Brain microvascular endothelial cell (primary cell): Measurements from ENCODE around the gene USP50.

Experiments
- DNase-seq: peaks from one replicate; pipeline ENCODE4 v3.0.0-alpha.2; 2020
- H3K27ac ChIP-seq: fragments of 250-450 bp; sonication (Bioruptor Pico); 2 replicates; pipeline ENCODE4 v1.5.1; 2020; ENCODE audit warnings: mild to moderate bottlenecking, moderate library complexity
- H3K27me3 ChIP-seq: fragments of 250-450 bp; sonication (Bioruptor Pico); replicated peaks from 2 replicates; pipeline ENCODE4 v1.5.1; 2020; ENCODE audit warnings: mild to moderate bottlenecking
- H3K36me3 ChIP-seq: fragments of 250-450 bp; sonication (Bioruptor Pico); replicated peaks from 2 replicates; pipeline ENCODE4 v1.5.1; 2020; ENCODE audit warnings: mild to moderate bottlenecking
- H3K4me3 ChIP-seq: 2 replicates; pipeline ENCODE4 v1.5.1; 2011; ENCODE audit warnings: low read depth, mild to moderate bottlenecking, control low read depth, low read length, moderate library complexity
- in situ Hi-C: cut with HindIII; loops from 2 replicates; pipeline ENCODE4 v1.10.0; 2017; ENCODE audit warnings: low sequenced_read_pairs, low pct_ligation_motif_present
- TF ChIP-seq, protein P1 (sequence below): IDR thresholded peaks from 2 replicates; pipeline ENCODE4 v1.5.1; 2011; ENCODE audit warnings: low read depth, mild to moderate bottlenecking, moderate library complexity, low read length, control low read depth, inconsistent platforms; ENCODE audit errors: missing control alignments

The USP50 gene

DNA sequence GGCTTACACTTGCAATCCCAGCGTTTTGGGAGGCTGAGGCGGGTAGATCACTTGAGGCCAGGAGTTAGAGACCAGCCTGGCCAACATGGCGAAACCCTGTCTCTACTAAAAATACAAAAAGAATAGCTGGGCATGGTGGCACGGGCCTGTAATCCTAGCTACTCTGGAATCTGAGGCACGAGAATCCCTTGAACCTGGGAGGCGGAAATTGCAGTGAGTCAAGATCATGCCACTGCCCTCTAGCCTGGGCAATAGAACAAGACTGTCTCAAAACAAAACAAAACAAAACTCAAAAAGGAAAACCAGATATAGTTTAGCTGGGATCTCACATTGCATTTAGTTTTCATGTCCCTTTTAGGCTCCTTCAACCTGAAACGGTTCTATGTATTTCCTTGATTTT is 2.9 kb upstream of the USP50 start:
- TF ChIP-seq, protein P1, sequence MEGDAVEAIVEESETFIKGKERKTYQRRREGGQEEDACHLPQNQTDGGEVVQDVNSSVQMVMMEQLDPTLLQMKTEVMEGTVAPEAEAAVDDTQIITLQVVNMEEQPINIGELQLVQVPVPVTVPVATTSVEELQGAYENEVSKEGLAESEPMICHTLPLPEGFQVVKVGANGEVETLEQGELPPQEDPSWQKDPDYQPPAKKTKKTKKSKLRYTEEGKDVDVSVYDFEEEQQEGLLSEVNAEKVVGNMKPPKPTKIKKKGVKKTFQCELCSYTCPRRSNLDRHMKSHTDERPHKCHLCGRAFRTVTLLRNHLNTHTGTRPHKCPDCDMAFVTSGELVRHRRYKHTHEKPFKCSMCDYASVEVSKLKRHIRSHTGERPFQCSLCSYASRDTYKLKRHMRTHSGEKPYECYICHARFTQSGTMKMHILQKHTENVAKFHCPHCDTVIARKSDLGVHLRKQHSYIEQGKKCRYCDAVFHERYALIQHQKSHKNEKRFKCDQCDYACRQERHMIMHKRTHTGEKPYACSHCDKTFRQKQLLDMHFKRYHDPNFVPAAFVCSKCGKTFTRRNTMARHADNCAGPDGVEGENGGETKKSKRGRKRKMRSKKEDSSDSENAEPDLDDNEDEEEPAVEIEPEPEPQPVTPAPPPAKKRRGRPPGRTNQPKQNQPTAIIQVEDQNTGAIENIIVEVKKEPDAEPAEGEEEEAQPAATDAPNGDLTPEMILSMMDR = no peak
- Histone ChIP-seq H3K36me3 (no peaks in the 10 kb centered on the region), H3K27me3 (no peaks in the 10 kb centered on the region), H3K4me3 (no peak overlapping the region), H3K27ac (no peak overlapping the region)
- in situ Hi-C loops = no loop called here
- DNase-seq = no peak

DNA sequence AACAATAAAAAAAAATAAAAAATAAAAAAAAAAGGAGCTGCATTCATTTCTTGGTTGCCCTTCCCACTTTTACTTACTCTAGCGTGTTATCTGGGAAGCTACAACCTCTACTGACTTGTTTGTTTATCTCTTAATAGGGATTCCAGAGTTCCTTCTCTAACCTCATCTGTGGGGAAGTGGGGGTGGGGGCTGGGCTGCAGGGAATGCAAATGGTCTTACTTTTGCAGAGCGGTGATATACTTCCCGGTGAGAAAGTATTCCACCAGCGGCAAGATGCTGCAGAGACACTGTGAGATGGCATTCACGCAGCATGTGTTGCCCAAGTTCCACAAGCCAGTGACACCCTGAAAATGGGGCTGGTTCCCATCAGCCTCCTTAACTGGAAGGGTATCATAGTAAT is 2.1 kb downstream of the USP50 start:
- H3K27me3 ChIP-seq = no peaks in the 10 kb centered on the region
- H3K36me3 ChIP-seq = no peaks in the 10 kb centered on the region
- H3K4me3 ChIP-seq = no peak overlapping the region
- no peak overlapping the region for H3K27ac ChIP-seq
- TF ChIP-seq, protein P1 = no peak
- no peak for DNase-seq
- in situ Hi-C loops = no loop called here

- DNase-seq = no peak
- Histone ChIP-seq H3K4me3 (no peak overlapping the region), H3K36me3 (no peaks in the 10 kb centered on the region), H3K27me3 (no peaks in the 10 kb centered on the region), H3K27ac (no peak overlapping the region)
- in situ Hi-C loops = no loop called here
- TF ChIP-seq, protein P1 = no peak
Measured at GRCh38 chr15:50543556-50543955, 2.9 kb downstream of the USP50 start.

DNA sequence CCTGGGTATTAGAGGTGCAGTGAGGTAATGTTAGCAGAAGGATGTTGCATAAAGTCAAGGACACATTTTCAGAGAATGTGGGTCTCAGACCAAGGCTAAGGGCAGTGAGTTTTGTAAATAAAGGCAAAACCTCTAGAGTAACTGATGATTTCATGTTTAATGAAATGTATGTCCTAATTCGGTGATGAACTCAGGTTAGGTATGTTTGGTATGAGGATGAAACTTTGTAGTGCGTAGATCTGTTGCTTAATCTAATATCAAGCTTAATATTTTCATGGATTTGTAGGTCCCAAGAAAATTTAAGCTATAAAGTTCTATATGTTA is 3.6 kb downstream of the USP50 start:
- TF ChIP-seq, protein P1 = no peak
- no peak for DNase-seq
- no peak overlapping the region for H3K4me3 ChIP-seq
- H3K27me3 ChIP-seq = no peaks in the 10 kb centered on the region
- H3K27ac ChIP-seq = no peak overlapping the region
- in situ Hi-C loops = no loop called here
- no peaks in the 10 kb centered on the region for H3K36me3 ChIP-seq

DNA sequence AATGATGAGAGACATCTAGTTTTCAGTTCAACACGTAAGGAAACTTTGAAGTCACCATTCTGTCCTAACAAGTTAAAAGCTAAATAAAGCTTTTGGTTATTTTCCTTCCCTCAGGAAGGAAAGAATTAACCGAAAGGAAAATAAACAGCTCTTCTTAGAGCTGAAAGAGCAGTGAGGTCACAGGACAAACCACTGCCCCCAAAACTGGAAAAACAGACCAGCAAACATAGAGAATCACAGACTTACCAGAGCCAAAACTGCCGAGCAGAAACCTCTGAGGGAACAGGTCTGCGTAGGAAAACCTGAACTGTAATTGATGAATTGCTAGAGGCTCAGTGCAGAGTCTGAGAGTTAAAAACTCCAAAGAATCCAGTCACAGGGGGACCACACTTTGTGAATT is 14.7 kb downstream of the USP50 start:
- Histone ChIP-seq H3K27ac (no peak overlapping the region), H3K4me3 (no peak overlapping the region), H3K36me3 (no peaks in the 10 kb centered on the region), H3K27me3 (no peaks in the 10 kb centered on the region)
- in situ Hi-C loops = no loop called here
- TF ChIP-seq, protein P1 = no peak
- DNase-seq = no peak

DNA sequence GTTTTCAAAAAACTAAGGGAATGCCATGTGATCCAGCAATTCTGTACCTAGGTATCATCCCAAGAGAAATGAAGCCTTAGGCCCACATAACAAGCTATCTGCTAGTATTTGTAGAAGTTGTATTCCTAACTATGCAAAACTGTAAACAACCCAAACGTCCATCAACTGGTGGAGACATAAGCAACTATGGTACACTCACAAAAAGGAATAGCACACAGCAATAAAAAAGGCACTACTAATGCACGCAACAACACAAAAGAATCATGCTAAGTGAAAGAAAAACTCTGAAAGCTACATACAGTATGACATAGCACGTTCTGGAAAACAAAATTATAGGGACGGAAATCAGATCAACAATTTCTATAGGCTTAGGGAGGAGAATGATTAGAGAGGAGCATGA is 15.3 kb downstream of the USP50 start:
- TF ChIP-seq, protein P1 = no peak
- H3K27me3 ChIP-seq = no peaks in the 10 kb centered on the region
- H3K36me3 ChIP-seq = no peaks in the 10 kb centered on the region
- in situ Hi-C loops = no loop called here
- H3K27ac ChIP-seq = no peak overlapping the region
- no peak for DNase-seq
- no peak overlapping the region for H3K4me3 ChIP-seq
